Upper lobe of left lung (tissue), 4 donors: ENCODE data around the gene BCAS3.

ENCODE experiments used
- EP300 ChIP-seq, 4 donors: sonication (generic); formaldehyde crosslinking; IDR thresholded peaks; one replicate each; pipeline ENCODE4 v1.5.1; 2017; ENCODE audit warnings: antibody characterized with exemption in 4 of 4, control low read depth in 2 of 4
- POLR2A ChIP-seq, 4 donors: fragments of 450-650 bp; IDR thresholded peaks; one replicate each; pipeline ENCODE4 v1.5.1; 2016 to 2017; ENCODE audit warnings: antibody characterized with exemption in 4 of 4, mild to moderate bottlenecking in 2 of 4
- POLR2AphosphoS5 ChIP-seq, 2 donors: sonication (generic); formaldehyde crosslinking; IDR thresholded peaks; one replicate each; pipeline ENCODE4 v1.5.1; 2017; ENCODE audit warnings: antibody characterized with exemption in 2 of 2
- TF ChIP-seq, protein P1 (sequence below), 6 experiments: fragments of 450-650 bp in 4 of 6; fragments of 200-600 bp in 2 of 6; sonication (generic) in 2 of 6; IDR thresholded peaks; one replicate each; pipeline ENCODE4 v1.5.1; 2016 to 2019; ENCODE audit warnings: antibody characterized with exemption in 6 of 6

DNA sequence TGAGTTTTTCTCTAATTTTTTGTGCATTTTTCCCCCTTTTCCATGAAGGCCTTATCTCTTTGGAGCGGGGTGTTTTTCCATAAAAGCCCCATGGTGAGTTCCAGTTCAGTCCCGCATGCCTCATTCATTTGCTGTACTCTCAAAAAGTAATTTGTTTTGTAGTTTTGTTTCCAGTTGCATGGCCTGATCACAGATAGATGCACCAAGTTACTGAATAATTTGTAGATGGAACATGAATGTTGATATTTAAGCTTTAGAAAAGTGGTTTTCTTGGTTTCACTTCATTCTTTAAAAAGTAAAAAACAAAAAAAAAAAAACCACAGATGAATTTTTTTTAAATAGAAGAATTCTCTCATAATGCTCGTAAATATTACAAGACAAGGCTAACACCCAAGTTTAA lies 349.2 kb downstream of the BCAS3 start:
- TF ChIP-seq, protein P1, sequence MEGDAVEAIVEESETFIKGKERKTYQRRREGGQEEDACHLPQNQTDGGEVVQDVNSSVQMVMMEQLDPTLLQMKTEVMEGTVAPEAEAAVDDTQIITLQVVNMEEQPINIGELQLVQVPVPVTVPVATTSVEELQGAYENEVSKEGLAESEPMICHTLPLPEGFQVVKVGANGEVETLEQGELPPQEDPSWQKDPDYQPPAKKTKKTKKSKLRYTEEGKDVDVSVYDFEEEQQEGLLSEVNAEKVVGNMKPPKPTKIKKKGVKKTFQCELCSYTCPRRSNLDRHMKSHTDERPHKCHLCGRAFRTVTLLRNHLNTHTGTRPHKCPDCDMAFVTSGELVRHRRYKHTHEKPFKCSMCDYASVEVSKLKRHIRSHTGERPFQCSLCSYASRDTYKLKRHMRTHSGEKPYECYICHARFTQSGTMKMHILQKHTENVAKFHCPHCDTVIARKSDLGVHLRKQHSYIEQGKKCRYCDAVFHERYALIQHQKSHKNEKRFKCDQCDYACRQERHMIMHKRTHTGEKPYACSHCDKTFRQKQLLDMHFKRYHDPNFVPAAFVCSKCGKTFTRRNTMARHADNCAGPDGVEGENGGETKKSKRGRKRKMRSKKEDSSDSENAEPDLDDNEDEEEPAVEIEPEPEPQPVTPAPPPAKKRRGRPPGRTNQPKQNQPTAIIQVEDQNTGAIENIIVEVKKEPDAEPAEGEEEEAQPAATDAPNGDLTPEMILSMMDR (IDR thresholded peaks at IDR 0.05) = no peak
- TF ChIP-seq POLR2A (IDR thresholded peaks at IDR 0.05) (no peak), POLR2AphosphoS5 (IDR thresholded peaks at IDR 0.05) (no peak), EP300 (IDR thresholded peaks at IDR 0.05) (no peak)
